ENCODE measurements around the gene AKT1.

AKT1 gene

GRCh38 chr14:104795781-104796686 lies 486 bp upstream of the AKT1 start:
- Histone ChIP-seq H3K27ac (peak overlapping the region; percentile 47), H2AFZ (peak overlapping the region; percentile 91), H3K9ac (no peak overlapping the region), H3K9me3 (ENCODE audit: control insufficient read depth, low read length) (no peaks in the 10 kb centered on the region), H3K4me2 (ENCODE audit: low read length) (peak overlapping the region; percentile 93), H3K79me2 (peaks cover 37% of the 10 kb centered on the region), H3K27me3 (ENCODE audit: control insufficient read depth, insufficient read depth, low read length) (no peaks in the 10 kb centered on the region), H3K4me3 (ENCODE audit: low read depth, low read length) (peak overlapping the region; percentile 57), H3K4me1 (peaks cover 19% of the 10 kb centered on the region), H3K36me3 (ENCODE audit: control insufficient read depth, insufficient read depth, low read length) (no peaks in the 10 kb centered on the region)
- no peak for TF ChIP-seq CTCF (IDR thresholded peaks at IDR 0.05)

DNA sequence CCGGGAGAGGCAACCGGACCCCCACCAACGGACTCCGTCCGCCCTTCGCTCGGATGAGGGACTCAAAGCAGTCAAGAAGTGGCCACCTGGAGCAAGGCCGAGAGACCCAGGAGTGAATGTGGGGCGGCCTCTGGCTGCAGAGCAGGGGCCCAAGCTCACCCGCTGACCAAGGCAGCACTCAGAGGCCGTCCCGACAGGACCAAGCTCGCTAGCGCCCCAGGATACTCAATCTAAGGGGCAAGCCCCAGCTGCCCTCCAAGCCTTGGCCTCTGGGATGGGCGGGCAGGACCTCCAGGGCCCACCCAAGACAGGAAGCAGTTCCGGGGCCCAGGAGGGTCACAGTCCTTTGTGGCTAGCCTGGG lies 936 bp downstream of the AKT1 start:
- no peaks in the 10 kb centered on the region for H3K27me3 ChIP-seq (ENCODE audit: control insufficient read depth, insufficient read depth, low read length)
- H3K4me2 ChIP-seq (ENCODE audit: low read length): peak overlapping the region; percentile 96
- TF ChIP-seq CTCF (IDR thresholded peaks at IDR 0.05): no peak
- H3K79me2 ChIP-seq: peaks cover 48% of the 10 kb centered on the region
- H3K9me3 ChIP-seq (ENCODE audit: control insufficient read depth, low read length): no peaks in the 10 kb centered on the region
- no peaks in the 10 kb centered on the region for H3K36me3 ChIP-seq (ENCODE audit: control insufficient read depth, insufficient read depth, low read length)
- peak overlapping the region; percentile 66 for H3K4me3 ChIP-seq (ENCODE audit: low read depth, low read length)
- peak overlapping the region; percentile 73 for H3K9ac ChIP-seq
- H2AFZ ChIP-seq: peak overlapping the region; percentile 19
- H3K27ac ChIP-seq: no peak overlapping the region
- H3K4me1 ChIP-seq: peaks cover 19% of the 10 kb centered on the region

DNA sequence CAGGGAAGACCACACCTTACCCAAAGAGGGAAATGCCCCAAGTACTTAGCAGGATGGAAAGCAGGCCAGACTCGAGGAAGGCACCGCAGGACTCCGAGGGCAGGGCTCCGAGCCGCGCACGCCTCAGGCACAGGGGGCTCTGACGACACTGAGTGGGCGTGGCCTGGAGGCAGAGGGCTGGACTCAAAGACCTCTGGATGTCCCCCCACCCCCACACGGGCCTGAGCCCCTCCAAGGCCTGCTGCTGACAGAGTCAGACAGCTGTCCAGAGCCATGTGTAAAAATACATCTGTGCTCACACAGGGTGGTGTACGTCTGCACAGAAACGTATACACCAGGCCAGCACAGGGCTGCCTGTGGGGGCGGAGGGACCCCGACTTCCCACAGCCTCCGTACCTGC lies 1.4 kb downstream of the AKT1 start:
- no peak overlapping the region for H3K27ac ChIP-seq
- H2AFZ ChIP-seq: no peak overlapping the region
- H3K27me3 ChIP-seq (ENCODE audit: control insufficient read depth, insufficient read depth, low read length): no peaks in the 10 kb centered on the region
- peak overlapping the region; percentile 66 for H3K4me3 ChIP-seq (ENCODE audit: low read depth, low read length)
- H3K9ac ChIP-seq: peak overlapping the region; percentile 73
- H3K36me3 ChIP-seq (ENCODE audit: control insufficient read depth, insufficient read depth, low read length): no peaks in the 10 kb centered on the region
- peaks cover 51% of the 10 kb centered on the region for H3K79me2 ChIP-seq
- H3K9me3 ChIP-seq (ENCODE audit: control insufficient read depth, low read length): no peaks in the 10 kb centered on the region
- no peak for TF ChIP-seq CTCF (IDR thresholded peaks at IDR 0.05)
- H3K4me1 ChIP-seq: peaks cover 19% of the 10 kb centered on the region
- peak overlapping the region; percentile 96 for H3K4me2 ChIP-seq (ENCODE audit: low read length)

DNA sequence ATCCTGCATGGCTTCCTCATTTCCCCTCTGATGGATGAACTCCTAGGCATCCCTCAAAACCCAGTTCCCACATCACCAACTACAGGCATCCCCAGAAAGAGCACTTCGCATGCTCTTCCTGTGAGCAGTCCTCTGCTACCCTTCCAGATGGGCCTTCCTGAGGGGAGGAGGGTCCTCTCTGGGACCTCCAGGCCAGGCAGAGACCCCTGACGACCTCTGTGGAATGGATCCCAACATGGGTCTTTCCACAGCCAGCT lies 1.9 kb downstream of the AKT1 start:
- Histone ChIP-seq H2AFZ (no peak overlapping the region), H3K4me2 (ENCODE audit: low read length) (peak overlapping the region; percentile 96), H3K4me1 (peaks cover 19% of the 10 kb centered on the region), H3K9ac (no peak overlapping the region), H3K79me2 (peaks cover 51% of the 10 kb centered on the region), H3K4me3 (ENCODE audit: low read depth, low read length) (no peak overlapping the region), H3K27me3 (ENCODE audit: control insufficient read depth, insufficient read depth, low read length) (no peaks in the 10 kb centered on the region), H3K9me3 (ENCODE audit: control insufficient read depth, low read length) (no peaks in the 10 kb centered on the region), H3K36me3 (ENCODE audit: control insufficient read depth, insufficient read depth, low read length) (no peaks in the 10 kb centered on the region), H3K27ac (no peak overlapping the region)
- no peak for TF ChIP-seq CTCF (IDR thresholded peaks at IDR 0.05)
